HCT116 (cell line): ENCODE measurements around the gene CIITA. TPM values are rescaled to one million over a fixed set of nuclear protein-coding genes. Genes with fewer than 3 reads are reported as not detected.

Experiments used
- ATAC-seq: fragments of 200-7000 bp; cut with Tn5 transposase; 2 replicates; pipeline ENCODE4 v1.9.1; 2020; ENCODE audit warnings: mild to moderate bottlenecking, moderate library complexity
- BruUV-seq: library from RNA; stranded (reverse); fragments of 400-500 nt; replicated peaks from 2 replicates; lab custom pipeline; 2021; lab: Mats Ljungman, UMichigan
- CTCF ChIA-PET: fragments of 300-600 bp; sonication (Branson Sonifier 250); formaldehyde crosslinking; loops from one replicate; lab custom pipeline; 2021; ENCODE audit warnings: antibody characterized with exemption; lab: Charles Lee
- POLR2A ChIA-PET: fragments of 300-600, 350-600 bp; sonication (Branson Sonifier 250); formaldehyde crosslinking; loops from one replicate; lab custom pipeline; 2021; ENCODE audit warnings: antibody characterized with exemption; lab: Charles Lee
- RAD21 ChIA-PET, 2 experiments: fragments of 300-600 bp; sonication (Branson Sonifier 250); formaldehyde crosslinking; loops; one replicate each; lab custom pipeline; 2023; ENCODE audit warnings: low total read pairs in 2 of 2; ENCODE audit not compliant: uncharacterized antibody in 2 of 2, unreplicated experiment in 2 of 2, low non-redundant PET in 1 of 2; lab: Charles Lee
- DNase-seq: peaks from one replicate; pipeline ENCODE4 v3.0.0-alpha.2; 2010; ENCODE audit warnings: low read depth, low spot score
- H2AFZ ChIP-seq: fragments of 200-600 bp; shearing (Covaris generic), sonication (generic); 2 replicates; pipeline ENCODE4 v1.6.1; 2017; ENCODE audit warnings: low read depth, mixed run types, mixed read lengths, antibody characterized with exemption, low read length; ENCODE audit not compliant: poor library complexity, severe bottlenecking
- H3K27ac ChIP-seq: 2 replicates; pipeline ENCODE4 v1.5.1; 2012; ENCODE audit warnings: low read depth, low read length
- H3K27me3 ChIP-seq: fragments of 200-600 bp; sonication (generic); 2 replicates; pipeline ENCODE4 v1.6.1; 2016; ENCODE audit warnings: mixed run types, low read length, mixed read lengths; ENCODE audit not compliant: insufficient read depth
- H3K36me3 ChIP-seq, 2 experiments: fragments of 200-500 bp in 1 of 2; fragments of 200-600 bp in 1 of 2; sonication (Bioruptor generic) in 1 of 2; sonication (generic) in 1 of 2; 2 replicates each; pipeline versions ENCODE4 v1.5.1 to v1.6.1; 2014 to 2016; ENCODE audit warnings: low read length in 2 of 2, inconsistent platforms in 1 of 2, mixed read lengths in 1 of 2, mixed run types in 1 of 2; ENCODE audit not compliant: insufficient read depth in 2 of 2, control insufficient read depth in 1 of 2
- H3K4me1 ChIP-seq, 2 experiments: fragments of 200-600 bp in 1 of 2; sonication (generic) in 1 of 2; 2 replicates each; pipeline versions ENCODE4 v1.5.1 to v1.6.1; 2012 to 2017; ENCODE audit warnings: low read length in 2 of 2, inconsistent platforms in 1 of 2, mild to moderate bottlenecking in 1 of 2, mixed read lengths in 1 of 2, mixed run types in 1 of 2, moderate library complexity in 1 of 2; ENCODE audit not compliant: insufficient read depth in 2 of 2, control insufficient read depth in 1 of 2
- H3K4me2 ChIP-seq: fragments of 200-600 bp; sonication (generic); 2 replicates; pipeline ENCODE4 v1.6.1; 2017; ENCODE audit warnings: mixed run types, low read length, mixed read lengths
- H3K4me3 ChIP-seq, 2 experiments: fragments of 200-600 bp in 1 of 2; sonication (generic) in 1 of 2; replicated peaks in 1 of 2; 2 replicates each; pipeline ENCODE4 v1.5.1; 2011 to 2016; ENCODE audit warnings: low read length in 2 of 2, control low read depth in 1 of 2, low read depth in 1 of 2, mild to moderate bottlenecking in 1 of 2, mixed read lengths in 1 of 2, mixed run types in 1 of 2
- H3K79me2 ChIP-seq: fragments of 200-600 bp; sonication (generic); 2 replicates; pipeline ENCODE4 v1.6.1; 2017; ENCODE audit warnings: mild to moderate bottlenecking, mixed run types, low read length, moderate library complexity, mixed read lengths; ENCODE audit not compliant: insufficient read depth
- H3K9ac ChIP-seq: fragments of 200-600 bp; sonication (generic); 2 replicates; pipeline ENCODE4 v1.6.1; 2016; ENCODE audit warnings: low read length, mixed read lengths
- H3K9me2 ChIP-seq: fragments of 200-600 bp; sonication (generic), shearing (Covaris generic); 2 replicates; pipeline ENCODE4 v1.6.1; 2017; ENCODE audit warnings: mixed run types, mild to moderate bottlenecking, moderate library complexity; ENCODE audit not compliant: insufficient read depth
- H3K9me3 ChIP-seq, 2 experiments: fragments of 200-500 bp in 1 of 2; fragments of 200-600 bp in 1 of 2; sonication (Bioruptor generic) in 1 of 2; sonication (generic) in 1 of 2; 2 replicates each; pipeline ENCODE4 v1.6.1; 2014 to 2017; ENCODE audit warnings: low read length in 2 of 2, mixed read lengths in 2 of 2, inconsistent platforms in 1 of 2, low read depth in 1 of 2, mild to moderate bottlenecking in 1 of 2, mixed run types in 1 of 2, moderate library complexity in 1 of 2; ENCODE audit not compliant: control insufficient read depth in 1 of 2, insufficient read depth in 1 of 2
- H4K20me1 ChIP-seq: fragments of 200-600 bp; sonication (generic), shearing (Covaris generic); 2 replicates; pipeline ENCODE4 v1.6.1; 2017; ENCODE audit warnings: mixed run types, mild to moderate bottlenecking, moderate library complexity; ENCODE audit not compliant: insufficient read depth
- EZH2phosphoT487 ChIP-seq: fragments of 200-600 bp; IDR thresholded peaks from 2 replicates; pipeline ENCODE4 v1.6.1; 2018; ENCODE audit warnings: antibody characterized with exemption, borderline replicate concordance
- FOSL1 ChIP-seq: IDR thresholded peaks from 2 replicates; pipeline ENCODE4 v1.6.1; 2012; ENCODE audit warnings: low read depth
- POLR2A ChIP-seq: IDR thresholded peaks from 2 replicates; pipeline ENCODE4 v1.7.0; 2011; ENCODE audit warnings: borderline replicate concordance; ENCODE audit not compliant: insufficient read depth, insufficient read length; ENCODE audit errors: extremely low read depth
- RAD21 ChIP-seq: IDR thresholded peaks from 2 replicates; pipeline ENCODE4 v1.6.1; 2012; ENCODE audit warnings: low read depth, mild to moderate bottlenecking
- TCF7L2 ChIP-seq: IDR thresholded peaks from 2 replicates; pipeline ENCODE4 v1.7.0; 2011; ENCODE audit warnings: borderline replicate concordance, inconsistent platforms; ENCODE audit not compliant: insufficient read depth, insufficient read length; ENCODE audit errors: extremely low read depth
- ZNF274 ChIP-seq: fragments of 200-500 bp; sonication (Bioruptor generic); IDR thresholded peaks from 2 replicates; pipeline ENCODE4 v1.6.1; 2014; ENCODE audit warnings: mild to moderate bottlenecking, low read depth, low read length, inconsistent platforms
- intact Hi-C: fragments of 100-400 bp; cut with micrococcal nuclease; formaldehyde crosslinking; loops from 2 replicates; pipeline ENCODE4 v1.10.0; 2022
- total RNA-seq: library from RNA; stranded (reverse); gene quantifications from one replicate; pipeline ENCODE4 v1.2.1, GENCODE V29; 2021; ENCODE audit not compliant: unreplicated experiment
- TF ChIP-seq, protein P1 (sequence below): IDR thresholded peaks from 2 replicates; pipeline ENCODE4 v1.6.1; 2012
- TF ChIP-seq, protein P2 (sequence below): IDR thresholded peaks from 2 replicates; pipeline ENCODE4 v1.6.1; 2012; ENCODE audit warnings: low read depth
- TF ChIP-seq, protein P3 (sequence below): IDR thresholded peaks from 2 replicates; pipeline ENCODE4 v1.6.1; 2012

CIITA gene
- total RNA-seq, 1 experiment from 2014 or later, result 0.25 TPM

DNA sequence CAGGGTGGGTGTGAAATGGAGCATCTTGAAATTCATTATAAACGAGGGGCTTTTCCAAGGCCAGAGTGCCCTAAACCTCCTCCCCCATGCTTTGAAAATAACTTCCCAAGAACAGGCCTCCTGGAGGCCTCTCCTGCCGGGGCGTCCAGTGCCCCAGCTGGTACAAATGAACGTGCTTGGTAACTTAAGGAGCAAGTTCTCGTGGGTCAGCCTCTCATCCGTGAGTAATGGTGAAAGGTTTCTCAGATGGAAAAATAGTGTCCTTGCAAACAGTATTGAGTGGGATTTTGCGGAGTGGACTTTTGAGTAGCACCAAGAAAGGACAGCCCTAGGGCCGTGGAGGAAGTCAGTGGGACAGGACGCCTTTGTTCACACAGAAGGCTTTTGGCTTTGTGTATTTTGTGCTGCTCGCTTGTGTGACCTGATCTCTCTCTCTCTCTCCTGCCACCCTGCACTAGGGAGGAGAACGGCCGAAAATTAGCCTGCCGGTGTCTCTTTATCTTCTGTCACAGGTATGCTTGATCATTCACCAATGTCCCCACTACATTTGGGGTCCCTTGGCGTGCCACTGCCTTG is 102.0 kb downstream of the CIITA start:
- DNase-seq (no peak), ATAC-seq (no peak)
- ChIA-PET POLR2A (no interaction called here), CTCF (no interaction called here), RAD21 (no interaction called here)
- no peaks in the 10 kb centered on the region for H4K20me1 ChIP-seq
- H3K27me3 ChIP-seq, result no peaks in the 10 kb centered on the region
- no peak overlapping the region for H3K4me3 ChIP-seq
- H3K9me3 ChIP-seq, result no peaks in the 10 kb centered on the region
- peaks cover 0 to 2% of the 10 kb centered on the region in 2 experiments; a peak in 1 of 4 replicates for H3K36me3 ChIP-seq
- H3K79me2 ChIP-seq, result no peaks in the 10 kb centered on the region
- TF ChIP-seq, protein P1, sequence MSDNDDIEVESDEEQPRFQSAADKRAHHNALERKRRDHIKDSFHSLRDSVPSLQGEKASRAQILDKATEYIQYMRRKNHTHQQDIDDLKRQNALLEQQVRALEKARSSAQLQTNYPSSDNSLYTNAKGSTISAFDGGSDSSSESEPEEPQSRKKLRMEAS, result no peak
- TF ChIP-seq, protein P2, sequence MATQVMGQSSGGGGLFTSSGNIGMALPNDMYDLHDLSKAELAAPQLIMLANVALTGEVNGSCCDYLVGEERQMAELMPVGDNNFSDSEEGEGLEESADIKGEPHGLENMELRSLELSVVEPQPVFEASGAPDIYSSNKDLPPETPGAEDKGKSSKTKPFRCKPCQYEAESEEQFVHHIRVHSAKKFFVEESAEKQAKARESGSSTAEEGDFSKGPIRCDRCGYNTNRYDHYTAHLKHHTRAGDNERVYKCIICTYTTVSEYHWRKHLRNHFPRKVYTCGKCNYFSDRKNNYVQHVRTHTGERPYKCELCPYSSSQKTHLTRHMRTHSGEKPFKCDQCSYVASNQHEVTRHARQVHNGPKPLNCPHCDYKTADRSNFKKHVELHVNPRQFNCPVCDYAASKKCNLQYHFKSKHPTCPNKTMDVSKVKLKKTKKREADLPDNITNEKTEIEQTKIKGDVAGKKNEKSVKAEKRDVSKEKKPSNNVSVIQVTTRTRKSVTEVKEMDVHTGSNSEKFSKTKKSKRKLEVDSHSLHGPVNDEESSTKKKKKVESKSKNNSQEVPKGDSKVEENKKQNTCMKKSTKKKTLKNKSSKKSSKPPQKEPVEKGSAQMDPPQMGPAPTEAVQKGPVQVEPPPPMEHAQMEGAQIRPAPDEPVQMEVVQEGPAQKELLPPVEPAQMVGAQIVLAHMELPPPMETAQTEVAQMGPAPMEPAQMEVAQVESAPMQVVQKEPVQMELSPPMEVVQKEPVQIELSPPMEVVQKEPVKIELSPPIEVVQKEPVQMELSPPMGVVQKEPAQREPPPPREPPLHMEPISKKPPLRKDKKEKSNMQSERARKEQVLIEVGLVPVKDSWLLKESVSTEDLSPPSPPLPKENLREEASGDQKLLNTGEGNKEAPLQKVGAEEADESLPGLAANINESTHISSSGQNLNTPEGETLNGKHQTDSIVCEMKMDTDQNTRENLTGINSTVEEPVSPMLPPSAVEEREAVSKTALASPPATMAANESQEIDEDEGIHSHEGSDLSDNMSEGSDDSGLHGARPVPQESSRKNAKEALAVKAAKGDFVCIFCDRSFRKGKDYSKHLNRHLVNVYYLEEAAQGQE, result no peak
- TF ChIP-seq FOSL1 (no peak), RAD21 (no peak), POLR2A (no peak), EZH2phosphoT487 (no peak), ZNF274 (no peak), TCF7L2 (no peak)
- TF ChIP-seq, protein P3, sequence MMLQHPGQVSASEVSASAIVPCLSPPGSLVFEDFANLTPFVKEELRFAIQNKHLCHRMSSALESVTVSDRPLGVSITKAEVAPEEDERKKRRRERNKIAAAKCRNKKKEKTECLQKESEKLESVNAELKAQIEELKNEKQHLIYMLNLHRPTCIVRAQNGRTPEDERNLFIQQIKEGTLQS, result no peak
- H3K9me2 ChIP-seq, result no peaks in the 10 kb centered on the region
- no peak overlapping the region for H3K27ac ChIP-seq
- H2AFZ ChIP-seq, result no peak overlapping the region
- intact Hi-C loops, result no loop called here
- no peak overlapping the region for H3K4me2 ChIP-seq
- peaks cover 0 to 5% of the 10 kb centered on the region in 2 experiments; a peak in 1 of 4 replicates for H3K4me1 ChIP-seq
- no peak overlapping the region for H3K9ac ChIP-seq
- no TSS peak for BruUV-seq
